NCI-H1436 (cell line): ENCODE measurements around the gene WASL.
"Not testable (repeated sequence)": the region's sequence is repeated elsewhere in the genome, so short reads cannot be mapped to it uniquely, and the experiment has no call there.

Experiments
- DNase-seq: peaks from one replicate; lab custom pipeline; 2025; lab: John Stamatoyannopoulos, UW

The WASL gene

DNA sequence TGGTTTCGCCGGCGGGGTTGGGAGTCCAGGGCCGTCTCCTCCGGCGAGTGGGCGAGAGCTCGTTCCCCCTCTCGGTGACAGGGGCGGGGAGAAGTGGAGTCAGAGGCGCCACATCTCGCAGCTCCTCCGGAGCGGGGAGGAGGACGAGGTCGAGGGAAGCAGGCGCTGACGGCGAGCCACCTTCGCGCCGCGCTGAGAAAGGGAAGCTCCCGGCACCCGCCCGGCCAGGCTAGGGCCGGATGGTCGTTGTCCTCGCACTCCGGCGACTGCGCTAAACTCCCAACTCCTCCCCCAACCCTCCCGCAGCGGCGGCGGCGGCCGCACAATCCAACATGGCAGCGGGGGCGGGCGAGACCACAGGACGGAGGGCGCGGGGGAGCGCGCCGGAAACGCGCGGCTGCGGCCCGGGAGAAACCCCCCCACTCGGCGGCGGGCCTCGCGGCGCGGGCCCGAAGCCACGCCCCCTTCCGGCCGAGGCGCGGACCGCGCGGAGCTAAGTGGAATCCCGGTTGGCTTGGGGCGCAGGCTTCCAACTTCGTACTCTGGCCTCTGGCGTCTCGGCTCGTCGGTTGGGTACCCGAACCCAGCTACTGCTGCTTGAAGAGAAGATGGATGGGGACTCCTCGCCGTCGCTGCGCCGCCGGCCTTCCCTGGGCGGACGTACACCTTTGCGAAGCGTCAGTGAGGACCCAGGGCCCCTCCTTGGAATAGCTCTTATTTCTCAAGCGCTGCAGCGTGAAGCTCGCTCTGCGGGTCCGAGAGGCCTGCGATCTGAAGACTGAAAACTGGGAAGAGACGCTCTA lies at the start of gene WASL:
WASL (minus strand) TSS at position 270 of the 803 bp plus-strand sequence; CDS start at position 1, 269 bp downstream.
- DNase-seq, result peak; percentile 88

DNA sequence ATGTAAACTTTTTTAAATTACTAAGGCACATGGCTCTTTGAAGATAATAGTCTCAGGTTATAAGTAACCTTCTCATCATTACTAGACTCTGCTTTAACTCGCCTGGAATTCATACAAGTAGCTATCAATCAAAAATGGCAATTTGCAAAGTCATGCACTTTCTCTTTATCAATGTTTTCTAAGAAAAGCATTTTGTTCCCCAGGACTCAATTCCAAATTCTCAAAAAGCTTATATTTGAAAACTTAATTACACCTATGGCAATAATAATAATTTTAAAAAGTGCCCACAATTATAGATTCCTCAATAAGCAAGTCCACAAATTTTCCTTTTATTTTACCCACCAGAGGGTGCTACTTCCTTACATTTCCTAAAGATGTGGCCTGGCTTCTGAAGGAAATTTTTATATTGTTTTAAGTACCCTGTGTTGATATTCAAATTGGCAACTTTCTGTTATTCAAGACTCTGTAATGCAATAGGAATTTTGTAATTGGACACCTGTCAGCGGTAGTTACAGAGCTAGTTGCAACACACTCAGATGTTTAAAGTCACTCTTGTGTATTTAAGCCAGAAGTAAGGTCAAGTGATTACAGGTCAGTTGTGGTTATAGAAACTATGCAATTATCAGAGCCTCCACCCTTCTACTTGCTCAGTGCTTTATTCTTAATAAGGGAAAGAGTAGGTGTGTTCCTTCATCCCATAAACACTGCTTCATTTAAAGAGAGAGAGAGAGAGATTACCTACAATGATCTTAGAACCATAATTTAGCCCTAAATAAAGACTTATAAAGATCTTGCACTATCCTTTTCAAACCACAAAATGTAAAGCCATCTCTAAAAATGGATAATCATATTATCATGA lies 49.1 kb upstream of the WASL start:
- peak; percentile 23 for DNase-seq

DNA sequence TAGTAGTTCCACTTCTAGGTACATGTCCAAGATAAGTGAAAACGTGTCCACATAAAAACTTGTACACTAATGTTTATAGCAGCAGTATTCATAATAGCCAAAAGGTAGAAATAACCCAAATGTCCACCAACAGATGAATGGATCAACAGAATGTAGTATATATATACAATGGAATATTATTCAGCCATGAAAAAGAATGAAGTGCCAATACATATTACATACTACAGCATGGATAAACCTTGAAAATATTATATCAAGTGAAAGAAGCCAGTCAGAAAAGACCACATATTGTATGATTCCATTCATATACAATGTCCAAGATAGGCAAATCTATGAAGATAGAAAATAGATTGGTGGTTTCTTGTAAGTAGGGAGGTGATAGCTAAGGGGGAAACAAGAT lies 47.8 kb upstream of the WASL start:
- no peak for DNase-seq

DNA sequence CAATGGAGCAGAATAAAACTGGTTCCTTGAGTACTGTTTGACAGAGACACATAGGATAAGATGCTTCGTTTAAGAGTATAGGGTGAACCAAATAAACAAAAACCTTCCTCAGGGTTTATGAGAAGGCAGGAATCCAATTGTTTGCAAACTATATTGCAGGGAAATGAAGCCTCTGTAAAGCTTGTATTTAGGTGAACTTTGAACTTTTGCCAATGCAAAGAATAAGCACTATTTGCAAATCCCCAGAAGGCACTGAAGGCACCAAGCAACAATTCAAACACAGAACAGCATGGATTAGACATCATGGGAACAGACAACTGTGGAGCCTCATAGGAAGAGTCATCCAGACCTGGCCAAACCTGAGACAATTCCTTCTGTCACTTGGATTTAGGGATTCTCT lies 47.1 kb upstream of the WASL start:
- DNase-seq, result no peak

DNA sequence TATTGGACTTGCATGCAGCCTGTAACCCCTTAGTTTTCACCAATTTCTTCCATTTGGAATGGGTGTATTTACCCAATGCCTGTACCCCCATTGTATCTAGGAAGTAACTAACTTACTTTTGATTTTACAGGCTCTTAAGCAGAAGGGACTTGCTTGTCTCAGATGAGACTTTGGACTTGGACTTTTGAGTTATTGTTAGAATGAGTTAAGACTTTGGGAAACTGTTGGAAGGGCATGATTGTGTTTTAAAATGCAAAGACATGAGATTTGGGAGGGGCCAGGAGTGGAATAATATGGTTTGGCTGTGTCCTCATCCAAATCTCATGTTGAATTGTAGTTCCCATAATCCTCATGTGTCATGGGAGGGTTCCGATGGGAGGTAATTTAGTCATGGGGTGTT lies 46.3 kb upstream of the WASL start:
- not testable (repeated sequence) for DNase-seq

DNA sequence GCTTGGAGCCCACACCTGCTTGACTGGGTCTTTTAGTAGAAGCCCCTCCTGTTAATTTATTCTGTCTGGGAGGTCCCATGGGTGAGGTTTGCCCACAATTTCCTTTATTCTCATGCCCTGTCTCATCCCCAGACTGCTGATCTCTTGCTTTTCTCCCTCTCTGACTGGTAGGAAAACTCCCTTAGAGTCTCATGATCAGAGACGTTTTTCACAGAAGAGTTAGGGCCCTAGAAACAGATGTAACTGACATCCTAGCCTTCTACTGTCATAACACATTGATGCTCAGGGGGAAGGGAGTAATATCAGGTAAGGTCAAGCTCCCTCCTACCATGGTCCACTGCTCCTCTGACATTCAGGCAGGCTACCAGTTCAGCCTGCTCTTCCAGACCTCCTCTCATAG lies 43.7 kb upstream of the WASL start:
- DNase-seq, result no peak

DNA sequence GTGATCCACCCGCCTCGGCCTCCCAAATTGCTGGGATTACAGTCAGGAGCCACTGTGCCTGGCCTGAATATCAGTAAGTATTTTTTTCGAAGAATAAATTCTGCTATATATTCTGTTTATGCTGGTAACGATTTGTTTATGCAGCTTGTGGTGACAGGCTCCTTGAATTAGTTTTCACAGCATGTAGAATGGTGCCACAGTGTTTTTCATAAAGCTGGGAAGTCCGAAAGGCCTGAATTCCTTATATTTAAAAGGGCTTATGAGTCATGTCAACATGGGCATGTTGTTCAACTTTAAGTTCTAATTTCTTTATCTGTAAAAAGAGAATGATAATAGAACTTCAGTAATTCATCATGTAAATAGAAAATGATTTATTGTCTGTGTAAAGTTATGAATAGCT lies 42.2 kb upstream of the WASL start:
- DNase-seq, result no peak

DNA sequence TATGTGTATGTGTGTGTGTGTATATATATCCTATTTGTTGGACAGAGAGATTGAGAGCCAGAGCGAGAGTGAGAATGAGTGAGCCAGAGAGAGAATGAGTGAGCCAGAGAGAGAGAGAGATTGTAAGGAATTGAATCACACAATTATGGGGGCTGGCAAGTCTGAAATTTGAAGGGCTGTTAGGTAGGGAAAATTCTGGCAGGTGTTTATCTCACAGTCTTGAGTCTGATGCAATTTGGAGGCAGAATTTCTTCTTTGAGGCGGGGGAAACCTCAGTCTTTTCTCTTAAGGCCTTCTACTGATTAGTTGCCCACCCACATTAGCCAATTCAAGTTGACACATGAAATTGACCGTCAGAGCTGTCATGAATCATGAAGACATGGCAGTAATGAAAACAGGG lies 41.0 kb upstream of the WASL start:
- DNase-seq, result no peak

DNA sequence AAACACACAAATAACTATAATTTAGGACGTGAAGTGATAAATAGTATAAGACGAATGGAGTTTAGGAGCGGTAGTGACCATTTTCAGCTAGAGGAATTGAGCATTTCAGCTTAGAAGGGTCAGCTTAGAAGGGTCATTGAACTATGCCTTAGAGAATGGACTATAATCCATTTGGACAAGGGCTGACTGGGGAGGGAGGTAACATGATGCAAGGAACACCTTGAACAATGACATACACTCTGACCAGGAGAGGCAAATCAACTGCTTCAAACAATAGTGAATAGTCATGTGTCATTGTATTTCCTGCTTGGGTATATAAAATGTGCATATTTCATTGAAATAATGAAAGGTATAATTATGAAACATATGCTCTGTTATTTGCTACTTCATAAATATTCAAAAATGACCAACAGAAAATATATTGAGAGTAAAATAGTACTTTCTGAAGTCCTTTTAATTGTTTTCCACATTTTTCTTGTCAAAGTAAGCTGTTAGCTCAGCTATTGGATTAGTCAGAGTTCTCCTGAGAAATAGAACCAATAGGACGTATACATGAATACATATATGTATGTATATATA lies 40.5 kb upstream of the WASL start:
- DNase-seq, result no peak

DNA sequence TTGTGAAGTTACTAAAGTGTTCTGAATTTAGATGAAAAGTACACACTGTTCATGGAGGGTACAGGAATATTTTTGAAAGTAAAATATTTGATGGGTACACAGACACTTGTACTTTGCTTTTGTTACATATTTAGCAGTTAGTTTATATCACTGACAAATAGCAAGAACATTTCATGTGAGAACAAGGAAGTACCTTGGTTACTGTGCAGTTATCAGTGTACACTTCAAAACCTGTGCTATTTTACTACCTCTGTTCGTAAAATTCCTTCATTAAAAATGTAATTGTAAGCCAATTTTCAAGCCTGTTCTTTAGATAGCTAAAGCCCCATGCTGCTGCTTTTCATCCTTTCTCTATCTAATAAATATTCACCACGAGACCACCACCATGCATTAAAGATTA lies 39.8 kb upstream of the WASL start:
- no peak for DNase-seq

DNA sequence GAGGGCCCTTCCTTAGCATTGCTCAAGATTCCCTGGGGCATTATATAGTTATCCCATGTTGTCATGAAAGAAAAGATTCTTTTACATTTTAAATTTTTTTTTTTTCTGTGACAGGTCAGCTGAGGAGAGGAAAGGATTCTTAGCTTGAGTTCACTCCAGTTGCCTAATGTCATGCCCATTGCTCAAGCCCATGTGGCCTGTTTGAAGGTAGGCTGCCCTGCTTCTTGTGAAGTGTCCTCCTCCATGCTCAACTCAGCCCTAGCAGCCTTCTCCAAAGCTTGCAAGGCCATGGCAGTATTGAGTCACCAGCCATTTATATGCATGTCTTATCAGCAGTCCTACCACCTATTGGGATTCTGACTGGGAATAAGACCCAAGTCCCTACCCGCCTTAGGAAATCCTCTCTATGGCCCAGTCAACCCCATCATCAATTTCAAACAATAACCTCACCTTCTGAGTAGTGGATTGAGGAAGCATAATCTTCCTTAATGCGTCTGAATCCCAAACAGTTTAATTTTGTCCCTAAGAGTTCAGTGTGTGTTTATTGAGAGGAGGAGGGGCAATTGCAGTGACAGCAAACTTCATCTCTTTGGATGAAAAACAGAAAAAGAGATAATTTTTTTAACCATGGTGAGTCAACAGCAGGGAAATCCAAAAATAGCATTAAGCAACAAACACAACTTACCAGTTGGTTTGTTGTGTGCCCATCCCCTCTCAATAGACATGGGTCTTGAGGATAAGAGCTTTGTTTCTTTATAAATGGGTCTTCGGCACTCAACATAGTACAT lies 38.6 kb upstream of the WASL start:
- no peak for DNase-seq

DNA sequence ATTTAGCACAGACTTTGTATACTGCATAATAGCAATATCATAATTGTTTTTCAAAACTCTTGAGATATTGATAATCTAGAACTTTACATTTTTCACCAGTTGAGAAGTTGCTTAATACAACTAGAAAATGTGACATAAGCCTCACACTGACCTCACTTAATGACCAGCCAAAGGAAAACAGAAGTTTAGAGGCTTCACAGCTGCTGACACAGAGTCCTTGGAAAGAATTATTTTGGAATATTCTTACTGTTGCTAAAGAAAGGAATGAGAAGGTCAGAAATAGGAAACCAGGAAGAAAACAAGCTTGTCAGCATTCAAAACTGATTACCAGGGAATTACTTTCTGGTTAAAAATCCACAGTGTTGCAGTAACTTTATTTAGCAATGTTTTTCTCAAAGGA lies 35.5 kb upstream of the WASL start:
- no peak for DNase-seq

DNA sequence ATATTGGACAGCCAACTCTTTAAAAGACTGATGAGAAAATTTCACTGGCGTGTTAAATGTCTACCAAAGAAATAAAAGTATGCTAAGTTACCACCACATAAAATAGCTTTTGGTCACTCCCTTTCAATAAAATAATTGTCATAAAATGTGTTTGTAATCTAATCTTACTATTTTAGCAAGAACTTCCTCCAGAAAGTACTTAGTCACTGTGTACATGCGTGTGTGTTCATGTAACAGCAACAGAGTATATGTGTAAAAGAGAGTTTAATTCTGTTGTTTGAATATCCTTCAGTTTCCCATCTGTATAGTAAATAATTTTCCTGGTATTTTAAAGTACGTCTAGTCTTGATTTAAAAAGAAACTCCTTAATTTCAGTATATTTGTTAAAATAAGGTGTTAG lies 35.0 kb upstream of the WASL start:
- DNase-seq, result no peak

DNA sequence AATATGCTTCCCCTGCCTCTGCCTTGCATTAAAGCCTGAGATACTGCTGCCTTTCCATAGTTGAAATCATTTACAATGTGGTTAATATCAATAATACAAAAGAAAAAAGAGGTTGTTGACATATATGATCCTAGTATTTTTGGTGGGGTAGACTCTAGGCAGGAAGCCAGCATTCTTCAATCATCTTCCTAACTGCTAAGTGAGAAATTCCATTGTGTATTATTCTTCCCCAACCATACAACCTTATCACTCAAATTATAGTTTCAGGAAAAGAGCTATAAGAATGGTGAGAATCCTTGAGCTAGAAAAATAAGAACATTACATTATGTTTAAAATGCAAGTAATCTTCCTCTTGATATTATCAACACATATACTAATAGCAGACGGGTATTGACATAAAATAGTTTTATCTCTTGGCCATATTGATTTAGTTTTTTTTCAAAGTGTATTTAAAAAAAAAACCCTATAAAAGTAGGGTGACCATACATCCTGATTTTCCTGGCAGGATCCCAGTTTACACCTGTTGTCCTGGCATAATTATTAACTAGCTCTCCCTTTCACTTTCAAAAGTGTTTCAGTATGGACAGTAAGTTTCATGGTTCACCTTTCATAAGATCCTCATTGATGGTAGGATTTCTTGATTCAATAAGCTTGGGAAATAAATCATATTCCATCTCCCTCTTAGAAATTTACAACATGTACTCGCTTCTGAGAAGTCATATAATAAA lies 33.4 kb upstream of the WASL start:
- DNase-seq, result no peak

DNA sequence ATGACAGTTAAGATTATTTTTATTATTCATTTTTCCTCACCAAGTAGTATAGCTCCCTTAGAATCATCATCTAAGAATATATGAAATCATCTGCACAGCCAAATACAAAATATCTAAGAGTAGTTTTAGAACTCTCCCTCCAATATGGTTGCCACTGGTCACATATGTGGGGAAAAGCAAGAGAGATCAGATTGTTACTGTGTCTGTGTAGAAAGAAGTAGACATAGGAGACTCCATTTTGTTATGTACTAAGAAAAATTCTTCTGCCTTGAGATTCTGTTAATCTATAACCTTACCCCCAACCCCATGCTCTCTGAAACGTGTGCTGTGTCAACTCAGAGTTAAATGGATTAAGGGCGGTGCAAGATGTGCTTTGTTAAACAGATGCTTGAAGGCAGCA lies 31.7 kb upstream of the WASL start:
- DNase-seq, result not testable (repeated sequence)

DNA sequence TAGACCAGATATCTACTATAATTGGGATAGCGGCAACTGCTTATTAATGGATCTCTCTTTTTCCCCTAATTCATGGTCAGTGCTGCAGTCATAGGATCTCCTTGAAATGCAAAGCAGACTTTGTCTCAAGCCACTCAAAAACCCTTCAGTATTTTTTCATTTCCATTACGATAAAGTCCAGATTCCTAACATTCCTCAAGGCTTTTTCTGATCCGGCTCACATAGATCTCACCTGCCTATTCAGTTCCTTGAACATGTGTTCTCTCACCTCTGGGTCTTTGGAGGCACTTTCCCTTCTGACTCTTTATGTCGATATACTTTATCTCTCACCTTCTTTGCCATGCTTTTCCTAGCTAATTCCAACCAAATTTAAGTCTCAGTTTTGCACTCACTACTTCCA lies 25.7 kb upstream of the WASL start:
- DNase-seq, result no peak

DNA sequence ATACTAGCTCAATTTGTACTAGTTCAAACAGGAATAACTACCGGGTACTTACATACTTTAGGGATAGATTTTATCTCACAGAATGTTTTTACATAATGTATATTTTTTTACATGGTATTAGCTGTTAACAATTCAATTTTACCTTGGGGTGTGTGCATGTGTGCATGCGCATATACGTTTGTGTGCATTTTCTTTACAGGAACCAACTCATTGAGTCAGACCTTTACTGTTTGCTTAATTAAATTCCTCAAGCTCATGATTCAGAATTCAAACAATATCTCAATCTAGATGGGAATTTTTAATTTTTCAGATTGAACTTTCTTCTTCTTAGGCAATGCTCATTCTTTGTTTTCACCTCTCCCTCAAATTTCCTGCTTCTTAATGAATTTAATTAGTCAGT lies 24.7 kb upstream of the WASL start:
- DNase-seq, result no peak

DNA sequence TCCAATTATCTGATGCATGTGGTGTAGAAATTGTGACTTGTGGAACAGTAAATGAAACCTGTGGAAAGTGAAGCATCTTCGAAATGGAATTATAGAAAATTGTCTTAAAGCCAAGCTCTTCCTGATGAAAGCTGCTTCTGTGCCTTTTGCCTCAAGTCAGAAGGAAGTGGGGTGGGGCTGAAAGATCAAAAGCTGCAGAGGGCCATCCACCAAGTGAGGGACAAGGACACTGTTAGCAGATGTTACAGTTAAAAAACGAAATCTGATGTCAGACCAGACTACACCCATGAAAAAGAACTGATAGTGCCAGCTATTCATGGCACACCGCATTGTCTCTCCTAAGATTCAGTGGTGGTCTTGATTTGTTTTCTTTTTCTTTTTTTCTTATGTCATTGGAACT lies 23.8 kb upstream of the WASL start:
- no peak for DNase-seq

DNA sequence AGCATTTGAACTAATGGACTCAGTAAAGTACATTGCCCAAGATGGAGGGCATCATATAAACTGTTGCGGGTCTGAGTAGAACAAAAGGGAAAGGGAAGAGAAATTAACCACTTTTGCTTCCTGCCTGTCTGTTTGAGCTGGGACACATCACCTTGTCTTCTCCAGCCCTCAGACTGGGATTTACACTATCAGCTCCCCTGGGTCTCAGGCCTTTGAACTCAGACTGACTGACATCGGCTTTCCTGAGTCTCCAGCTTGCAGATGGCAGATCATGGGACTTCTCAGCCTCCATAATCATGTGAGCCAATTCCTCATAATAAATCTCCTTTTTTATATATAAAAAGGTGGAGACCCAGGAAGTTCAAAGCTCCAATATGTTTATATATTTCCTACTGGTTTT lies 23.0 kb upstream of the WASL start:
- no peak for DNase-seq

DNA sequence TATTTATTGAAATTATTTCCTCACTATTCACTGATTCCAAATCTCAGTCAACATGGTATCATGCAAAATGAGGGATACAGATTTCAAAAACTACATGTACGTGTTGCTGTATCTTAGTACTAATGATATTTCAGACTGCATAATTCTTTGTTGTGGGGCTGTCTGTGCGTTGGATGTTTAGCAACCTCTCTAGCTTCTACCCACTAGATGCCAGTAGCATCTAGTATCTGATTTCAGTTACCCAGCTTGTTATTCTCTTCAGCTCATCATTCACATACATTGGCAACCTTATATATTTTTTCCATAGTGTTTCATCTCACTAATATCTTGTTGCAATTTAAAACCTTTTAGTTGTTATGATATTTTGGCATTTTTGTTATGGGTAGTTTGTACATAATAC lies 22.5 kb upstream of the WASL start:
- no peak for DNase-seq

DNA sequence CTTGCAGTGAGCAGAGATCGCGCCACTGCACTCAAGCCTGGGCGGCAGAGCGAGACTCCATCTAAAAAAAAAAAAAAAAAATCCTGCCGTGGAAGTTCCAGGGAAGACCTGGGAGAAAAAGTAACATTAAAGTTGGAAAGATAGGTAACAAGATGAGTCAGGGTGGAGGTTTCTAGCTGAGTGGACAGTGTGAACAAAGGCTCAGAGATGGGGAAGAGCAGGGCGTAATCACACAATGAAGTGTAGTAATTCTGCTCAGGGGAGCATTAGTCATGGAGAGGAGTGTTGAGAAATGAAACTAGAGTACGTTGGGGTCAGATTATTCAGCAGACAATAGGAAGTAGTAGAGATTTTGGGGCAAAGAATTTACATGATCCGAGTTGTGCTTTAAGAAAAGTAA lies 21.6 kb upstream of the WASL start:
- no peak for DNase-seq

DNA sequence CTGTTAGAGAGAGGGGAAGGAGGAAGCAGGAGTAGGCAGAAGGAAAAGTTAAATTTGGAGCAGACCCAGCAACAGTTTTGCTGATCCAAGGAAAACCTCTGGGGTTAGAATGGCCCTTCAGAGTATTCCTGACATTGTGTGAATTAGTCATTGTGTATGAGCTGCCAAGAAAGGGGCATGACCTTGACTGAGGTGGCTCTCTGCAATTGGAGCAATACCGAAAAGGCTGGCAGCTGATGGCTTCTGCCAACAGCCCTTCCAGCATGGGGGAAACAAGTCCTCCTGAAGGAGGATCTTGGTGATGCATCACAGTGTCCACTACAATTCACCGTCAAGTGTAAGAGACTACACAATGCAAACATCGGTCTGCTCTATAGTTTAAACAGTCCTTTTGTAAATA lies 20.6 kb upstream of the WASL start:
- no peak for DNase-seq
